Measurements from ENCODE around the gene TBC1D20. TPM values are rescaled to one million over a fixed set of nuclear protein-coding genes. Genes with fewer than 3 reads are reported as not detected.
"Not testable (repeated sequence)": the region's sequence is repeated elsewhere in the genome, so short reads cannot be mapped to it uniquely, and the experiment has no call there.

The TBC1D20 gene
- total and polyA plus RNA-seq, 7 experiments from 2014 or later = 19.9 to 45.7 (median 26.6) TPM

DNA sequence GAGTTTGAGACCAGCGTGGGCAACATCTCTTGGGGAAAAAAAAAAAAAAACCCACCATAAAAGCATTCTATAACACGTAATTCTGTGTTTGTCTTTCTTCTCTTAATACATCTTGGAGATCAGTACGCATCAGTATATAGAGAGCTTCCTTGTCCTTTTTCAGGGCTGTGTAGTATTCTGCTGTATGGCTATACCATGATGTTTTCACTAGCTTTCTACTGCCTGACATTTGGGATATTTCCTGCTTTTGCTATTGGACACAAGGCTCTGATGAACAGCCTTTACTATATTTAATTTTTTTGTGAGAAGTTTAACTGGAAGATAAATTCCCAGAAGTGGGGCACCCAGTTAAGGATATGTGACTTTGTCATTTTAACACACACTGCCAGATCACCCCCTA, 74.8 kb downstream of the TBC1D20 start:
- ATAC-seq (no peak), DNase-seq (no peak)
- Mint-ChIP-seq H3K4me1 (peaks cover 6 to 33% (median 12%) of the 10 kb centered on the region in 7 donors), H3K27ac (no peak overlapping the region), H3K36me3 (peaks cover 4 to 38% (median 11%) of the 10 kb centered on the region in 5 donors), H3K4me3 (no peak overlapping the region), H3K27me3 (no peaks in the 10 kb centered on the region), H3K9me3 (peaks cover 0 to 1% (median 0%) of the 10 kb centered on the region in 11 donors)
- intact Hi-C loops (cut with micrococcal nuclease) = no loop called here
- no peaks in the 10 kb centered on the region for H3K27me3 ChIP-seq (ENCODE audit: control insufficient read depth in 2 of 2, insufficient read depth in 2 of 2, low read length in 2 of 2)
- H3K36me3 ChIP-seq (ENCODE audit: control insufficient read depth in 2 of 3, insufficient read depth in 3 of 3, low read length in 3 of 3) = peaks cover 0 to 48% (median 23%) of the 10 kb centered on the region in 3 experiments
- no peak overlapping the region for H3K4me3 ChIP-seq (ENCODE audit: low read length)
- H3K27ac ChIP-seq (ENCODE audit: low read depth, low read length) = no peak overlapping the region
- no peaks in the 10 kb centered on the region for H3K4me1 ChIP-seq (ENCODE audit: control insufficient read depth in 2 of 2, insufficient read depth in 2 of 2, low read length in 2 of 2)
- no peaks in the 10 kb centered on the region for H3K9me3 ChIP-seq (ENCODE audit: control insufficient read depth in 2 of 3, low read length in 3 of 3)
- ChIA-PET POLR2A (no interaction called here), CTCF (no interaction called here)

DNA sequence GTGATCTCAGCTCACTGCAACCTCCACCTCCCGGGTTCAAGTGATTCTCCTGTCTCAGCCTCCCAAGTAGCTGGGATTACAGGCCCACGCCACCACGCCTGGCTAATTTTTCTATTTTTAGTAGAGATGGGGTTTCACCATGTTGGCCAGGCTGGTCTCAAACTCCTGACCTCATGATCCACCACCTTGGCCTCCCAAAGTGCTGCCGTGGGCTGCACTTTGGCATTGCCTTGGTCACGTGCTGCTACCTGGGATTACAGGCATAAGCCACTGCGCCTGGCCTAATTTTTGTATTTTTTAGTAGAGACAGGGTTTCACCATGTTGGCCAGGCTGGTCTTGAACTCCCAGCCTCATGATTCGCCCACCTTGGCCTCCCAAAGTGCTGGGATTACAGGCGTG, 75.7 kb downstream of the TBC1D20 start:
- peaks cover 6 to 40% (median 13%) of the 10 kb centered on the region in 7 donors for H3K4me1 Mint-ChIP-seq
- peaks cover 0 to 39% (median 23%) of the 10 kb centered on the region in 3 experiments for H3K36me3 ChIP-seq (ENCODE audit: control insufficient read depth in 2 of 3, insufficient read depth in 3 of 3, low read length in 3 of 3)
- H3K9me3 Mint-ChIP-seq; H3K4me1 ChIP-seq (ENCODE audit: control insufficient read depth in 2 of 2, insufficient read depth in 2 of 2, low read length in 2 of 2); H3K27ac Mint-ChIP-seq; H3K27ac ChIP-seq (ENCODE audit: low read depth, low read length); DNase-seq; H3K4me3 Mint-ChIP-seq; POLR2A ChIA-PET; H3K27me3 ChIP-seq (ENCODE audit: control insufficient read depth in 2 of 2, insufficient read depth in 2 of 2, low read length in 2 of 2); H3K27me3 Mint-ChIP-seq; H3K4me3 ChIP-seq (ENCODE audit: low read length); ATAC-seq; intact Hi-C loops (cut with micrococcal nuclease); H3K9me3 ChIP-seq (ENCODE audit: control insufficient read depth in 2 of 3, low read length in 3 of 3): not testable (repeated sequence)
- peaks cover 4 to 34% (median 11%) of the 10 kb centered on the region in 5 donors for H3K36me3 Mint-ChIP-seq
- CTCF ChIA-PET = interaction anchor here (0.6 kb wide), 1 partner anchor 22 kb away, joined by 3 read pairs; no protein-coding TSS in a partner anchor

Other genes starting within 250 kb of the TBC1D20 start
- not detected for gene DEFB129, start 235.3 kb downstream of the TBC1D20 start, total RNA-seq
- not detected for gene DEFB129, start 235.3 kb downstream of the TBC1D20 start, polyA plus RNA-seq
- gene DEFB132, start 204.8 kb downstream of the TBC1D20 start, total RNA-seq = not detected
- not detected for gene DEFB132, start 204.8 kb downstream of the TBC1D20 start, polyA plus RNA-seq
- 1 to 10 TPM; 3.4 to 5.7 (median 4.8) TPM for gene C20orf96, start 171.8 kb downstream of the TBC1D20 start, total RNA-seq
- 1 to 10 TPM in 1 of 2 donors, under 1 TPM in 1; 0.86 to 1.1 TPM for gene C20orf96, start 171.8 kb downstream of the TBC1D20 start, polyA plus RNA-seq
- 10 to 100 TPM; 14.6 to 31.9 (median 27.1) TPM for gene ZCCHC3, start 165.0 kb downstream of the TBC1D20 start, total RNA-seq
- 10 to 100 TPM in 1 of 2 donors, 1 to 10 TPM in 1; 5.6 to 15.3 TPM for gene ZCCHC3, start 165.0 kb downstream of the TBC1D20 start, polyA plus RNA-seq
- 10 to 100 TPM in 3 of 5 experiments, 1 to 10 TPM in 2; 4.6 to 15.1 (median 12.3) TPM for gene SOX12, start 137.0 kb downstream of the TBC1D20 start, total RNA-seq
- 1 to 10 TPM in 1 of 2 donors, under 1 TPM in 1; 0.89 to 1.3 TPM for gene SOX12, start 137.0 kb downstream of the TBC1D20 start, polyA plus RNA-seq
- gene NRSN2, start 115.4 kb downstream of the TBC1D20 start, total RNA-seq = 1 to 10 TPM in 3 of 5 experiments, under 1 TPM in 2; 0.24 to 2.1 (median 1.3) TPM
- 1 to 10 TPM; 1.3 to 1.8 TPM for gene NRSN2, start 115.4 kb downstream of the TBC1D20 start, polyA plus RNA-seq
- 10 to 100 TPM in 1 of 5 experiments, 1 to 10 TPM in 4; 2.4 to 27.7 (median 9.4) TPM for gene TRIB3, start 81.8 kb downstream of the TBC1D20 start, total RNA-seq
- gene TRIB3, start 81.8 kb downstream of the TBC1D20 start, polyA plus RNA-seq = 10 to 100 TPM; 12.6 to 16.0 TPM
- gene RBCK1, start 54.2 kb downstream of the TBC1D20 start, total RNA-seq = 100 to 1,000 TPM in 1 of 5 experiments, 10 to 100 TPM in 4; 70.3 to 153 (median 96.9) TPM
- 10 to 100 TPM; 80.1 to 98.1 TPM for gene RBCK1, start 54.2 kb downstream of the TBC1D20 start, polyA plus RNA-seq
- 100 to 1,000 TPM in 1 of 5 experiments, 10 to 100 TPM in 4; 69.7 to 117 (median 90.8) TPM for gene CSNK2A1, start 81.3 kb upstream of the TBC1D20 start, total RNA-seq
- 10 to 100 TPM; 47.3 to 47.8 TPM for gene CSNK2A1, start 81.3 kb upstream of the TBC1D20 start, polyA plus RNA-seq
- gene TCF15, start 147.8 kb upstream of the TBC1D20 start, total RNA-seq = not detected
- not detected for gene TCF15, start 147.8 kb upstream of the TBC1D20 start, polyA plus RNA-seq
- gene SRXN1, start 190.7 kb upstream of the TBC1D20 start, total RNA-seq = 10 to 100 TPM in 1 of 5 experiments, 1 to 10 TPM in 2, under 1 TPM in 2; 0.61 to 14.8 (median 1.0) TPM
- under 1 TPM; 0.12 to 0.17 TPM for gene SRXN1, start 190.7 kb upstream of the TBC1D20 start, polyA plus RNA-seq
- not detected for gene SCRT2, start 213.3 kb upstream of the TBC1D20 start, total RNA-seq
- not detected for gene SCRT2, start 213.3 kb upstream of the TBC1D20 start, polyA plus RNA-seq